Endothelial cell of umbilical vein (primary cell): ENCODE results near the gene SMC6.

ENCODE experiments used
- POLR2A ChIP-seq: IDR thresholded peaks from 2 replicates; pipeline ENCODE4 v1.6.1; 2012; ENCODE audit warnings: low read depth, mild to moderate bottlenecking, control low read depth, low read length
- POLR2AphosphoS5 ChIP-seq: IDR thresholded peaks from 2 replicates; pipeline ENCODE4 v1.6.1; 2012; ENCODE audit warnings: low read depth, mild to moderate bottlenecking, control low read depth, low read length, moderate library complexity; ENCODE audit not compliant: insufficient read depth

DNA sequence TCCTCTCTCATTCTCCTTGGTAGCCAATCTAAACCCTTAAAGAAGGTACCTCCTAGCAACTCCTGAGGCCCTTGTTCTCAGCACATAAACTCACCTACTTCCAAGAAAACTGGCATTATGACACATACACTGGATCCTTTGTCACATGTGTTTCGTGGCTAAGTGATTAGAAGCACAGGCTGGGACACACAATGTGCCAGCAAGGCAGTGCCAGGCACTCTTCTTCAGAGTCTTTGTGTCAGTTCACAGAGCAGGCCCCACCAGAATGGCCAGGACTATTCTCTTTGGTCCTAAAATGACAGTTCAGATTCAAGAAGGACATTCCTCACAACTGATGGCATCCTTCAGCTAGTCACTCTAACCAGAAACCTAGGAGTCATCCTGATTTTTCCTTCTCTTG is 40.3 kb downstream of the SMC6 start:
- no peak for TF ChIP-seq POLR2A
- no peak for TF ChIP-seq POLR2AphosphoS5
